Fibroblast of skin of right quadriceps (primary cell): Measurements from ENCODE around the gene IFI6.
A peak's percentile ranks its signal among the peaks of the same experiment; 100 is the strongest.

Source experiments
- DNase-seq: peaks from one replicate; pipeline ENCODE4 v3.0.0-alpha.2; 2013

The IFI6 gene

GRCh38 chr1:27669876-27670275 lies 2.1 kb downstream of the IFI6 start:
- no peak for DNase-seq

DNA sequence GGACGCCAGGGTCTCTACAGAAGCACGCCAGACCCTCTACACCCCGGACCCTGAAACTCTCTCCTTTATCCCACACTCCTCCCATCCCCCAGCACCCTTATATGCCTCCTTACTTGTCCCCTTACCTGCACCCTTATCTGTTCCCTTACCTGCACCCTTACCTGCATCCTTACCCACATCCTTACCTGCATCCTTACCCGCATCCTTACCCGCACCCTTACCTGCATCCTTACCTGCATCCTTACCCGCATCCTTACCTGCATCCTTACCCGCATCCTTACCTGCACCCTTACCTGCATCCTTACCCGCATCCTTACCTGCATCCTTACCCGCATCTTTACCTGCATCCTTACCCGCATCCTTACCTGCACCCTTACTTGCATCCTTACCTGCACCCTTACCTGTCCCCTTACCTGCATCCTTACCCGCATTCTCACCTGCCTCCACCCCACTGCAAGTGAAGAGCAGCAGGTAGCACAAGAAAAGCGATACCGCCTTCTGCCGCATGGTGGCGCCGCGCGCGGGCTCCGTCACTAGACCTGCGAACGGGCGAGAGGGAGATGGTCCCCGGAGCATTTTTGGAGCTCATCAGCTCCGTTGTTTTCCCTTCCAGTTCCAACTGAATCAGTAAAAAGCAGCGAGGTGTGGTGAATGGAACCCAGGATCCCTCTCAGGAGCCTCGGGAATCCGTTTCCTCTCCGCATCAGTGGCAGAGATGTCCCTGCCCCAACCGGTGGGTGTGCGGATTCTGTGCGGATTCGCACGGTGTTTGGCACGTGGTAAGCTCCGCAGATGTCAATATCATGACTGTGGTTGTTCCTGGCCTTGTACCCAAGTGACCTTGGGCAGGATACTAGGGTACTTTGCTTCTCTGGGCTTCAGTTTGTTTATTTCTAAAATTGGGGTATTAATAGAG lies 2.9 kb downstream of the IFI6 start:
- no peak for DNase-seq

GRCh38 chr1:27668121-27668807 lies 3.7 kb downstream of the IFI6 start:
- no peak for DNase-seq

DNA sequence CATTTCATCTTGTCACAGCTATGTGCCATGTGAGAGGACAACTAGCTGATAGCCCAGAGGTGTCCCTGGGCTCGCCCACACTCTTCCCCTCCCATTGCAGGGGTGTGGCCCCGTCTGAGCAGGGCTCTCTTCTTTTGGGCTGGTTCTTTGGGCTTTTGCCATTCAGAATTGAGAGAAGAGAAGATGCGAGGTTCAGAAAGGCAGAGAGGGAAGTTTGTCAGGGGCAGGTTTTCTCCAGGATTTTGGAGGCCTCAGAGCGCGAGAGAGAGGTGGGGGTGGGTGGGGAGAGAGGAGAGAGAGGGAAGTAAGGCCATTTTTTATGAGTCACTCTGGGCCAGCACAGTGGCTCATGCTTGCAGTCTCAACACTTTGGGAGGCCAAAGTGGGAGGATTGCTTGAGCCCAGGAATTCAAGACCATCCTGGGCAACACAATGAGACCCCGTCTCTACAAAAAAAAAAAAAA lies 5.2 kb downstream of the IFI6 start:
- no peak for DNase-seq

- DNase-seq: no peak
Measured at GRCh38 chr1:27666294-27666693, 5.7 kb downstream of the IFI6 start.

- DNase-seq: no peak
Measured at GRCh38 chr1:27665016-27665651, 6.9 kb downstream of the IFI6 start.

- DNase-seq: no peak
Measured at GRCh38 chr1:27664291-27664690, 7.7 kb downstream of the IFI6 start.

DNA sequence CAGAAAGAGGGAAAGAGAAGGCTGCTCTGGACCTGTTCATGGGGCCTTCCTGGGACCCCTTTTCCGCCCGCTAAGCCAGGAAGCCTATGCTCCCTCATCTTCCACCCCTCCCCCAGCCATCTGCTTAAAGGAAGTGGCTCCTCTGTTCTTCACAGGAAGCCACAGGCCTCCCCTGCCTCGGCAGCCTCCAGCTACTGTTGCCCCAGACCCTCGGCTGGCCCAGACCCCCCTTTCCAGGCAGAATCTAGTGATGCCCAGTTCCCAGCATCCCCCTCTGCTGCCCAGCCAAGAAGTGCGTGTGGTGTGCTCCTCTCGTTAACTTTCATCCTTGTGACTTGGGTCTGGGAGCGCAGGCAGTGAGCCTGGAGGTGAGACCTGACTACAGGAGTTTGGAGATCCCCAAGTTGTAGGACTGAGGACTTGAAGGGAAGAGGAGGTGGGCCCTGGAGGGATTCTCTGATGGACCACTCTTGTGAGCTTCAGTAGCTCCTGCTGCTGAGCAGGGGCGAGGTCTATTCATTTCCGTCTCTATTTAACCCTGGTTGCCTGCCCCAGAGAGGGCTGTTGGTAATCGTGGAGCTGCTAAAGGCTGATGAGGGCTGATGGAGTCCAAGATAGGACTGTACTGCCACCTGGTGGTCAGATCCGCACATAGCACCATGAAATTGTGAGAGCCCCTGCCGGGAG lies 9.1 kb downstream of the IFI6 start:
- DNase-seq: peak; percentile 84

- DNase-seq: no peak
Measured at GRCh38 chr1:27662261-27662660, 9.7 kb downstream of the IFI6 start.

- no peak for DNase-seq
Measured at GRCh38 chr1:27661412-27662075, 10.4 kb downstream of the IFI6 start.

GRCh38 chr1:27660300-27660835 lies 11.6 kb downstream of the IFI6 start:
- DNase-seq: no peak

DNA sequence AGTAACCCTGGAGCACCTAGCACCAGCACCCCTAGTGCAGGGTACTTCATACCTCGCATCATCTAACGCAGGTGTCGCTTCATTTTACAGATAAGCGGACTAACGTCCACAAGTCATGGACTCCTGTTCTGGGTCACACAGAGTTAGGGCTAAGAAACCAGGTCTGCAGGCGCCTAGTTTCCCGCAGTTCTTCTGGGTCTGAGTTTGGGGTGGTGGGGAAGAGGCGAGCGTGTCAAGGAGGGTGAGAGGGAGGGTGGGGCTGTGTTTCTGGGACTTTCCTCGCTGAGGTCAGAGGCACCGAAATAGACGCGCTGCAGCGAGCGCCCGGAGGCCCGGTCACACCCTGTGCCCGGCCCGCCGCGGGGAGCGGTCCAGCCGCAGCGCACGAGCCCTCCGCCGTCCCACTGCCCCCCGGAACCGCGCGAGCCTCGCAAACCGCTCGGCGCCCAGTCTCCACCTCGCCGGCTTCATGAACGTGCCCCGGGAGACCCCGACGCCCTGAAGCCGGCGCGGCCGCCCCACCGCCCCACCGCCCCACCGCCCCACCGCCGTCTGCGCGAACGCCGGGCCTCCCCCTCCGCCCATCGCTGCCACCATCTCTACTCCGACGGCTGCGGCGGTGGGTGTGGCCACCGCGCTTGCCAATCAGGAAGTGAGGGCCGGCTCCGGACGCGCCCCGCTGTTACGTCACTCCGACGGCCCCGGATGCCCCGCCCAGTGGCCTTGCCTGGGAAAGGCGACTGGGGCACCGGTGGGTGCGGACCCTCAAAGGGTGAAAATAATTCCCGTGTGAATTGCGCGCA lies 12.3 kb downstream of the IFI6 start:
- DNase-seq: peak; percentile 82

DNA sequence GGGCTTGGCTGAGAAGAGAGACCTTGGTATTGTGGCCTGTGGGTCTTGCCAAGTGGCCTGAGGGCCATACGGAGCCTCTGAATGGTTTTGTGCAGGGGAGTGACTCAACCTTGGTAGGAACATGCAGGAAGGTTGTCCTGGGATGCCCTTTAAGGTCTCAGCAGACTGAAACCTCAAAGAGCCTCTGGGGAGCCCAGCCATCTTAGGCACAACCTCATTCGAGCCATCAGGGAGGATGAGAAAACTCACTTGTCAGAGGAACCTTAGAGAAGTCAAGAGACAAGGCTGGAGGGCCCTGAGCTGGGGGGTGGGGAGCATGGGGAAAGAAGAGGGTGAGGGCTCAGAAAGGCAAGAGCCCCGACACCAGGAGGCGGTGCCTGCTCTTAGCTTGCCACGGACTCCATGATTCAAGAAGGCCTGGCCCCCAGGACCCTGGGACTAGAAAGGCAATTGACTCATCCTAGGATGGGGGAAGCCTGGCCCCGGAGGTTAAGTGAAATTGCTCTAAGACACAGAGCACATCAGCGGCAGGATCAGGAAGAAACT lies 13.0 kb downstream of the IFI6 start:
- DNase-seq: peak; percentile 71

GRCh38 chr1:27656157-27656893 lies 15.7 kb downstream of the IFI6 start:
- peak; percentile 70 for DNase-seq

- DNase-seq: no peak
Measured at GRCh38 chr1:27655151-27655937, 16.6 kb downstream of the IFI6 start.

DNA sequence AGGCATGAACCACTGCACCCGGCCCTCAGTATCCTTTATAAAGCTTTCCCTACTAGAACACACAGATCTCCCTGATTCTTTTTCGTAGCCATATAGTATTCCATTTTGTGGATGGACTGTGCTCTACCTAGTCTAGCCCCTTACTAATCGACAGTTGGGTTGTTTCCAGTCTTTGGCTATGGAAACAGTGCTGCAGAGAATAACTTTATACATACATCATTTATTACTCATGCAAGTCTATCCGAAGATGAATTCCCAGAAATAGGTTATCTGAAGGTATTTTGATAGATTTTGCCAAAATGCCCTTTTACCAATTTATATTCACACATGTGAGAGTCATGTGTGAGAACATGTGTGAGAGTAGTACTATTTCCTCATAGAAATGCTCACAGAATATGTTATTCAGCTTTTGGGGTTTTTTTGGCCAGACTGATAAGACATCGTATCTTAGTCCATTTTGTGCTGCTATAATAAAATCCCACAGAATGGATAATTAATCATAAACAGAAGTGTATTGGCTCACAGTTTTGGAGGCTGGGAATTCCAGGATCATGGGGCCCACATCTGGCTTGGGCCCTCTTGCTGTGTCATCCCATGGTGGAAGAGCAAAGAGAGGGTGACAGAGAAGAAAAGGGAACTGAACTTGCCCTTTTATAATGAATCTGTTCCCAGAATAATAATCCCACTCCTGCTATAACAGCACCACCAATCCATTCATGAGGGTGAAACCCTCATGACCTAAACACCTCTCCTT lies 19.7 kb downstream of the IFI6 start:
- no peak for DNase-seq

- peak; percentile 81 for DNase-seq
Measured at GRCh38 chr1:27650539-27651175, 21.3 kb downstream of the IFI6 start.

- DNase-seq: no peak
Measured at GRCh38 chr1:27650171-27650538, 21.8 kb downstream of the IFI6 start.
